ENCODE measurements around the gene TMEM167A. TPM values are rescaled to one million over a fixed set of nuclear protein-coding genes. Genes with fewer than 3 reads are reported as not detected.

Gene TMEM167A
- total RNA-seq, 1 experiment from 2014 or later, result 108 TPM

DNA sequence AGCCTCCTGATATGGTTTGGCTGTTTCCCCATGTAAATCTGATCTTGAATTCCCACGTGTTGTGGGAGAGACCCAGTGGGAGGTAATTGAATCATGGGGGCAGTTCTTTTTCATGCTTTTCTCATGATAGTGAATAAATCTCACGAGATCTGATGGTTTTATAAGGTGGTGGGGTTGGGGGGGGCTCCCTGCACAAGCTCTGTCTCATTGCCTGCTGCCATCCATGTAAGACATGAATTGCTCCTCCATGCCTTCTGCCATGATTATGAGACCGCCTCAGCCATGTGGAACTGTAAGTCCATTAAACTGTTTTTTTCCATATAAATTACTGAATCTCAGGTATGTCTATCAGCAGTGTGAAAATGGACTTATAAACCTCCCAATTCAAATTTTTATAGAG lies 13.0 kb upstream of the TMEM167A start:
- H3K9me3 ChIP-seq (ENCODE audit: control insufficient read depth in 1 of 2, insufficient read depth in 1 of 2, low read depth in 1 of 2, low read length in 2 of 2), result peaks cover 0 to 7% of the 10 kb centered on the region in 2 experiments; a peak in 1 of 4 replicates
- no peaks in the 10 kb centered on the region for H4K20me1 ChIP-seq (ENCODE audit: insufficient read depth)
- peaks cover 0 to 4% of the 10 kb centered on the region in 2 experiments; a peak in 1 of 4 replicates for H3K36me3 ChIP-seq (ENCODE audit: control insufficient read depth in 1 of 2, insufficient read depth in 2 of 2, low read length in 2 of 2)
- POLR2A ChIA-PET, result no interaction called here
- CTCF ChIA-PET, result no interaction called here
- peaks cover 57% of the 10 kb centered on the region for H3K79me2 ChIP-seq (ENCODE audit: insufficient read depth, low read length)
- RAD21 ChIA-PET (ENCODE audit: low non-redundant PET in 1 of 2, low total read pairs in 2 of 2, uncharacterized antibody in 2 of 2, unreplicated experiment in 2 of 2), result no interaction called here
- H3K9me2 ChIP-seq (ENCODE audit: insufficient read depth), result no peaks in the 10 kb centered on the region
- DNase-seq (ENCODE audit: low read depth, low spot score) (no peak), ATAC-seq (no peak)
- H3K27me3 ChIP-seq (ENCODE audit: insufficient read depth, low read length), result no peaks in the 10 kb centered on the region
- H3K4me1 ChIP-seq (ENCODE audit: control insufficient read depth in 1 of 2, insufficient read depth in 2 of 2, low read length in 2 of 2), result peaks cover 0 to 7% of the 10 kb centered on the region in 2 experiments; a peak in 2 of 4 replicates
- intact Hi-C loops (cut with micrococcal nuclease), result no loop called here
- TF ChIP-seq, protein P1, sequence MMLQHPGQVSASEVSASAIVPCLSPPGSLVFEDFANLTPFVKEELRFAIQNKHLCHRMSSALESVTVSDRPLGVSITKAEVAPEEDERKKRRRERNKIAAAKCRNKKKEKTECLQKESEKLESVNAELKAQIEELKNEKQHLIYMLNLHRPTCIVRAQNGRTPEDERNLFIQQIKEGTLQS (IDR thresholded peaks at IDR 0.05), result no peak
- no peak for TF ChIP-seq RAD21 (IDR thresholded peaks at IDR 0.05; ENCODE audit: low read depth)
- TF ChIP-seq EZH2 (IDR thresholded peaks at IDR 0.05), result no peak
- TF ChIP-seq POLR2A (IDR thresholded peaks at IDR 0.05; ENCODE audit: borderline replicate concordance, extremely low read depth, insufficient read depth, insufficient read length), result no peak
- no peak for TF ChIP-seq MAX (IDR thresholded peaks at IDR 0.05)
- no peak for TF ChIP-seq ZNF274 (IDR thresholded peaks at IDR 0.05; ENCODE audit: low read depth, low read length)
- no peak for TF ChIP-seq CTCF (IDR thresholded peaks at IDR 0.05 in 2 of 3, conservative IDR thresholded peaks at IDR 0.05 in 1 of 3; ENCODE audit: borderline replicate concordance in 1 of 3, insufficient read depth in 1 of 3, low read depth in 2 of 3, low read length in 2 of 3)
- TF ChIP-seq SIN3A (IDR thresholded peaks at IDR 0.05; ENCODE audit: low read depth), result no peak
- no peak for TF ChIP-seq TCF7L2 (IDR thresholded peaks at IDR 0.05; ENCODE audit: borderline replicate concordance, extremely low read depth, insufficient read depth, insufficient read length)
- no peak for TF ChIP-seq ZFX (IDR thresholded peaks at IDR 0.05)
- TF ChIP-seq FOSL1 (IDR thresholded peaks at IDR 0.05; ENCODE audit: low read depth), result no peak
- no peak for TF ChIP-seq CBX3 (IDR thresholded peaks at IDR 0.05; ENCODE audit: low read depth)
- no peak for TF ChIP-seq ZBTB33 (IDR thresholded peaks at IDR 0.05; ENCODE audit: extremely low read depth, insufficient replicate concordance, low read length)
- TF ChIP-seq JUND (IDR thresholded peaks at IDR 0.05), result no peak
- no peak for TF ChIP-seq CEBPB (IDR thresholded peaks at IDR 0.05; ENCODE audit: low read depth)
- TF ChIP-seq YY1 (IDR thresholded peaks at IDR 0.05; ENCODE audit: extremely low read depth, insufficient replicate concordance, low read depth, low read length), result no peak
- no peak for TF ChIP-seq REST (IDR thresholded peaks at IDR 0.05; ENCODE audit: low read depth)
- TF ChIP-seq EZH2phosphoT487 (IDR thresholded peaks at IDR 0.05; ENCODE audit: borderline replicate concordance), result no peak
- TF ChIP-seq POLR2AphosphoS5 (IDR thresholded peaks at IDR 0.05; ENCODE audit: low read depth, low read length), result no peak
- no peak for TF ChIP-seq SRF (IDR thresholded peaks at IDR 0.05; ENCODE audit: low read depth)
- no peak overlapping the region for H3K4me2 ChIP-seq (ENCODE audit: low read length)
- H3K9ac ChIP-seq (ENCODE audit: low read length), result no peak overlapping the region
- no TSS peak for BruUV-seq (replicated peaks)
- H3K4me3 ChIP-seq (replicated peaks in 1 of 2; ENCODE audit: low read depth in 1 of 2, low read length in 2 of 2), result no peak overlapping the region
- H2AFZ ChIP-seq (ENCODE audit: low read depth, low read length, poor library complexity, severe bottlenecking), result no peak overlapping the region
- H3K27ac ChIP-seq (ENCODE audit: low read depth, low read length), result no peak overlapping the region
